Measurements from ENCODE around the gene TXNDC15. TPM values are rescaled to one million over a fixed set of nuclear protein-coding genes. Genes with fewer than 3 reads are reported as not detected.

TXNDC15 gene
- total and polyA plus RNA-seq, 2 donors from 2014 or later: 78.0 to 87.3 TPM

- no peak for TF ChIP-seq CTCF (IDR thresholded peaks at IDR 0.05; ENCODE audit: borderline replicate concordance, extremely low read depth, insufficient read depth)
- Histone ChIP-seq H3K27me3 (ENCODE audit: control insufficient read depth, insufficient read depth, low read length) (no peaks in the 10 kb centered on the region), H3K9ac (ENCODE audit: low read length in 3 of 3) (peak overlapping the region; percentile 68 to 91 (median 72)), H3K9me3 (ENCODE audit: control insufficient read depth in 2 of 3, insufficient read depth in 1 of 3, low read length in 3 of 3) (no peaks in the 10 kb centered on the region), H3K4me1 (ENCODE audit: control insufficient read depth in 2 of 3, insufficient read depth in 2 of 3, low read depth in 1 of 3, low read length in 3 of 3) (peaks cover 0 to 4% (median 0%) of the 10 kb centered on the region in 3 donors), H3K4me3 (ENCODE audit: low read length in 3 of 3) (peak overlapping the region; percentile 68 to 96 (median 92)), H3K36me3 (ENCODE audit: control insufficient read depth in 2 of 3, insufficient read depth in 3 of 3, low read length in 3 of 3) (no peaks in the 10 kb centered on the region), H3K27ac (ENCODE audit: low read depth in 2 of 2, low read length in 2 of 2) (peak overlapping the region; percentile 92)
- no peak for FAIRE-seq
- intact Hi-C loops (cut with DNase I): no loop called here
- peak; percentile 36 to 87 (median 71) for DNase-seq
Measured at GRCh38 chr5:134874831-134875655, 872 bp downstream of the TXNDC15 start.

GRCh38 chr5:134877159-134877558 is 3.0 kb downstream of the TXNDC15 start:
- H3K9ac ChIP-seq (ENCODE audit: low read length in 3 of 3): peak overlapping the region in 1 of 3 donors; percentile 26
- no peaks in the 10 kb centered on the region for H3K36me3 ChIP-seq (ENCODE audit: control insufficient read depth in 2 of 3, insufficient read depth in 3 of 3, low read length in 3 of 3)
- FAIRE-seq: no peak
- no peaks in the 10 kb centered on the region for H3K27me3 ChIP-seq (ENCODE audit: control insufficient read depth, insufficient read depth, low read length)
- H3K4me1 ChIP-seq (ENCODE audit: control insufficient read depth in 2 of 3, insufficient read depth in 2 of 3, low read depth in 1 of 3, low read length in 3 of 3): peaks cover 0 to 4% (median 0%) of the 10 kb centered on the region in 3 donors
- no peak overlapping the region for H3K4me3 ChIP-seq (ENCODE audit: low read length in 3 of 3)
- no peak overlapping the region for H3K27ac ChIP-seq (ENCODE audit: low read depth in 2 of 2, low read length in 2 of 2)
- no peak for TF ChIP-seq CTCF (IDR thresholded peaks at IDR 0.05; ENCODE audit: borderline replicate concordance, extremely low read depth, insufficient read depth)
- DNase-seq: no peak
- no peaks in the 10 kb centered on the region for H3K9me3 ChIP-seq (ENCODE audit: control insufficient read depth in 2 of 3, insufficient read depth in 1 of 3, low read length in 3 of 3)
- intact Hi-C loops (cut with DNase I): no loop called here

- intact Hi-C loops (cut with DNase I): no loop called here
- Histone ChIP-seq H3K9ac (ENCODE audit: low read length in 3 of 3) (no peak overlapping the region), H3K9me3 (ENCODE audit: control insufficient read depth in 2 of 3, insufficient read depth in 1 of 3, low read length in 3 of 3) (no peaks in the 10 kb centered on the region), H3K27ac (ENCODE audit: low read depth in 2 of 2, low read length in 2 of 2) (no peak overlapping the region), H3K4me1 (ENCODE audit: control insufficient read depth in 2 of 3, insufficient read depth in 2 of 3, low read depth in 1 of 3, low read length in 3 of 3) (peaks cover 0 to 4% (median 0%) of the 10 kb centered on the region in 3 donors), H3K27me3 (ENCODE audit: control insufficient read depth, insufficient read depth, low read length) (no peaks in the 10 kb centered on the region), H3K36me3 (ENCODE audit: control insufficient read depth in 2 of 3, insufficient read depth in 3 of 3, low read length in 3 of 3) (no peaks in the 10 kb centered on the region), H3K4me3 (ENCODE audit: low read length in 3 of 3) (no peak overlapping the region)
- no peak for DNase-seq
- no peak for TF ChIP-seq CTCF (IDR thresholded peaks at IDR 0.05; ENCODE audit: borderline replicate concordance, extremely low read depth, insufficient read depth)
- FAIRE-seq: no peak
Measured at GRCh38 chr5:134878403-134878802, 4.2 kb downstream of the TXNDC15 start.

Data from kidney (tissue), 14 donors.